ENCODE results near the gene ELOVL7.
A peak's percentile ranks its signal among the peaks of the same experiment; 100 is the strongest.
"Not testable (repeated sequence)": the region's sequence is repeated elsewhere in the genome, so short reads cannot be mapped to it uniquely, and the experiment has no call there.

Gene ELOVL7

GRCh38 chr5:60843936-60844905 is at the start of gene ELOVL7:
Gene ELOVL7, minus strand, starts transcription at chr5:60844269. Its CDS starts 56,872 bp downstream, at chr5:60787397.
- peak; percentile 51 to 63 for DNase-seq

- no peak for DNase-seq
Observed at GRCh38 chr5:60893521-60893920, 49.5 kb upstream of the ELOVL7 start.

GRCh38 chr5:60891667-60892066 is 47.6 kb upstream of the ELOVL7 start:
- DNase-seq, result no peak

- DNase-seq, result no peak
Observed at GRCh38 chr5:60888359-60889061, 44.4 kb upstream of the ELOVL7 start.

GRCh38 chr5:60887746-60888145 is 43.7 kb upstream of the ELOVL7 start:
- DNase-seq, result no peak

- DNase-seq, result no peak
Observed at GRCh38 chr5:60887096-60887495, 43.0 kb upstream of the ELOVL7 start.

- no peak for DNase-seq
Observed at GRCh38 chr5:60886158-60886557, 42.1 kb upstream of the ELOVL7 start.

GRCh38 chr5:60883229-60883628 is 39.2 kb upstream of the ELOVL7 start:
- DNase-seq, result no peak

GRCh38 chr5:60872892-60873291 is 28.8 kb upstream of the ELOVL7 start:
- DNase-seq, result no peak

GRCh38 chr5:60870857-60871256 is 26.8 kb upstream of the ELOVL7 start:
- DNase-seq, result no peak

- not testable (repeated sequence) for DNase-seq
Observed at GRCh38 chr5:60860572-60860971, 16.5 kb upstream of the ELOVL7 start.

GRCh38 chr5:60856066-60856465 is 12.0 kb upstream of the ELOVL7 start:
- no peak for DNase-seq

GRCh38 chr5:60852940-60853339 is 8.9 kb upstream of the ELOVL7 start:
- no peak for DNase-seq

- no peak for DNase-seq
Observed at GRCh38 chr5:60852317-60852716, 8.2 kb upstream of the ELOVL7 start.

GRCh38 chr5:60851626-60852025 is 7.6 kb upstream of the ELOVL7 start:
- DNase-seq, result no peak

- no peak for DNase-seq
Observed at GRCh38 chr5:60846298-60846697, 2.2 kb upstream of the ELOVL7 start.

GRCh38 chr5:60843386-60843935 is 608 bp downstream of the ELOVL7 start:
- peak; percentile 6 to 30 for DNase-seq

GRCh38 chr5:60842871-60843385 is 1.1 kb downstream of the ELOVL7 start:
- no peak for DNase-seq

GRCh38 chr5:60841361-60841760 is 2.7 kb downstream of the ELOVL7 start:
- DNase-seq, result no peak

GRCh38 chr5:60836131-60836530 is 7.9 kb downstream of the ELOVL7 start:
- DNase-seq, result no peak

GRCh38 chr5:60835554-60835953 is 8.5 kb downstream of the ELOVL7 start:
- no peak for DNase-seq

GRCh38 chr5:60833520-60833919 is 10.5 kb downstream of the ELOVL7 start:
- no peak for DNase-seq

GRCh38 chr5:60830581-60831127 is 13.4 kb downstream of the ELOVL7 start:
- no peak for DNase-seq

Data from activated CD4-positive, alpha-beta T cell treated with anti-CD3 and anti-CD28 coated beads, Interleukin-2, amount 50 U/mL, for 48 hours (primary cell).